ENCODE measurements around the gene ELAVL4.

ELAVL4 gene

DNA sequence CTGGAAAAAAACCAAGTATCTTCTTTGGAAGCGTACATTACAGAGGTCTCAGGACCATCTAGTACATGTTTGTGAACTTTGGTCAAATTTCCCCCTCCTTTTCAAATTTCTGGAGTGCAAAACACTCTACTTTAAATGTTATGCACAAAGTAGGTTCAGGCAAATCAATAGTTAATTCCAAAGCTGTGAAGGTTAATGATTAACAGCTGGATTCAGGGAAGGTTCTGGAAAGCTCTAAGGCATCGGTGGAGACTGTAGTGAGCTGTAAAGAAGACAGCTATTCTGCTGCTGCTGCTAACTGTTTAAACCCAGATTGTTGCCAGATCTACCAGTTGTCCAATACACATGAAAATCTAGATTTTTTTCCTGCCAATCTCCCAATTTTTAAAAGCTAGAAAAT, 70.9 kb downstream of the ELAVL4 start:
- H3K79me2 ChIP-seq (ENCODE audit: control insufficient read depth, insufficient read depth, low read length, unreplicated experiment): no peaks in the 10 kb centered on the region
- H3K4me1 ChIP-seq (ENCODE audit: control insufficient read depth, insufficient read depth, low read length, unreplicated experiment): no peaks in the 10 kb centered on the region
- H3K36me3 ChIP-seq (ENCODE audit: insufficient read depth, low read length): no peaks in the 10 kb centered on the region
- H3K27me3 ChIP-seq (ENCODE audit: insufficient read depth, low read length): no peaks in the 10 kb centered on the region
- H2AFZ ChIP-seq (ENCODE audit: low read length, unreplicated experiment): no peak overlapping the region
- no peak overlapping the region for H3K27ac ChIP-seq (ENCODE audit: low read depth, low read length)
- no peak overlapping the region for H3K4me3 ChIP-seq (ENCODE audit: low read depth, low read length)

GRCh38 chr1:50180367-50180766, 71.6 kb downstream of the ELAVL4 start:
- no peak overlapping the region for H2AFZ ChIP-seq (ENCODE audit: low read length, unreplicated experiment)
- H3K27ac ChIP-seq (ENCODE audit: low read depth, low read length): no peak overlapping the region
- no peak overlapping the region for H3K4me3 ChIP-seq (ENCODE audit: low read depth, low read length)
- H3K79me2 ChIP-seq (ENCODE audit: control insufficient read depth, insufficient read depth, low read length, unreplicated experiment): no peaks in the 10 kb centered on the region
- H3K36me3 ChIP-seq (ENCODE audit: insufficient read depth, low read length): no peaks in the 10 kb centered on the region
- no peaks in the 10 kb centered on the region for H3K27me3 ChIP-seq (ENCODE audit: insufficient read depth, low read length)
- H3K4me1 ChIP-seq (ENCODE audit: control insufficient read depth, insufficient read depth, low read length, unreplicated experiment): no peaks in the 10 kb centered on the region

DNA sequence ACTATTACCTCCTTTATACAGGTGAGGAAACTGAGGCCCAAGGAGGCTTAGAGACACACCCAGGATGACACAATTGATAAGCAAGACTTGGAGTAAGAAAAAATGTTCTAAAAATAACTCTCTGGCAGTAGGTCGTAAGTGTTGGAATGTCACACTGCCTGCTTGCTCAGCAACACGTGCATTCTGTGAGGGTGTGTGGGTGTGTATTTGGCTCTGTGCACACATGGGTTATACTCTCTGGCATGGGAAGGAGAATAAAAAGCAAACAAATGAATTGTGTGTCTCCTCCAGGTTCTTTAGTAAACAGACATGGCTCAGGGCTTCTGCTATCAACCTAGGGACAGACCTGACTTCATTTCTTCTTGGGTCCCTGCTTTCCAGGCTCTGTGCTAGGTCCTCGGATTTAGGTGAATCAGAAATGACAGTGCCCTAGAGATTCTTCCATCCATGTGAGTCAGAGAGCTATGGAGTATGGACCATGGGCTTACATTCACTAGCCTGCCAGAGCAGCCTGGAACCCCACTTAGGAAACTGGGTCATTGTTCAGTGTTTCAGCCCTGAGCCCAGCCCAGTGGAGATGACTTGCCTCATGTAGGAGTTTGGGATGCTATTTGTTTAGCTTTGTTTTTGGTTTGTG, 72.4 kb downstream of the ELAVL4 start:
- Histone ChIP-seq H2AFZ (ENCODE audit: low read length, unreplicated experiment) (no peak overlapping the region), H3K27ac (ENCODE audit: low read depth, low read length) (no peak overlapping the region), H3K4me1 (ENCODE audit: control insufficient read depth, insufficient read depth, low read length, unreplicated experiment) (no peaks in the 10 kb centered on the region)

GRCh38 chr1:50183378-50184133, 74.8 kb downstream of the ELAVL4 start:
- no peak overlapping the region for H2AFZ ChIP-seq (ENCODE audit: low read length, unreplicated experiment)
- H3K27ac ChIP-seq (ENCODE audit: low read depth, low read length): no peak overlapping the region
- H3K27me3 ChIP-seq (ENCODE audit: insufficient read depth, low read length): no peaks in the 10 kb centered on the region
- H3K36me3 ChIP-seq (ENCODE audit: insufficient read depth, low read length): no peaks in the 10 kb centered on the region
- no peaks in the 10 kb centered on the region for H3K79me2 ChIP-seq (ENCODE audit: control insufficient read depth, insufficient read depth, low read length, unreplicated experiment)
- no peak overlapping the region for H3K4me3 ChIP-seq (ENCODE audit: low read depth, low read length)
- H3K4me1 ChIP-seq (ENCODE audit: control insufficient read depth, insufficient read depth, low read length, unreplicated experiment): no peaks in the 10 kb centered on the region

More for the DNA sequence above, 72.4 kb downstream of the ELAVL4 start:
- Histone ChIP-seq H3K79me2 (ENCODE audit: control insufficient read depth, insufficient read depth, low read length, unreplicated experiment) (no peaks in the 10 kb centered on the region), H3K36me3 (ENCODE audit: insufficient read depth, low read length) (no peaks in the 10 kb centered on the region), H3K4me3 (ENCODE audit: low read depth, low read length) (no peak overlapping the region), H3K27me3 (ENCODE audit: insufficient read depth, low read length) (no peaks in the 10 kb centered on the region)

DNA sequence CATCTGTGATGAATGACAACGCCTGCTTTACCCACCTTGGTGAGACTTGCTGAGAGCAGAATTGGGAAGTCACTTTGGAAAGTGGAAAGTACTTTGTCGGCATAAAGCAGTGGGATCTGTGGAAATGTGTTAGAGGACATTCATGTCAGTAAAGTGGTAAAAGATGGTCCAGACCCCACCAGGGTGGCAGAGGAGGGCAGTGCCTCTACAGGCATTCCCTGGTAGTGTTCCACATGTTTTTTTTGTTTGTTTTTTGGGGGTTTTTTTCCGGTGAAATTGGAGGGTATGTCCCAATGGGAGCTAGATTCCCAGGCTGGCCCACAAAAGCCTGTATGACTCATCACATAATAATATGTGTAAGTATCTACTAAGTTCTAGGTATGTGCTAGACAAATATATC, 80.6 kb downstream of the ELAVL4 start:
- Histone ChIP-seq H3K27me3 (ENCODE audit: insufficient read depth, low read length) (no peaks in the 10 kb centered on the region), H3K79me2 (ENCODE audit: control insufficient read depth, insufficient read depth, low read length, unreplicated experiment) (no peaks in the 10 kb centered on the region), H3K27ac (ENCODE audit: low read depth, low read length) (no peak overlapping the region), H3K36me3 (ENCODE audit: insufficient read depth, low read length) (no peaks in the 10 kb centered on the region), H2AFZ (ENCODE audit: low read length, unreplicated experiment) (no peak overlapping the region), H3K4me1 (ENCODE audit: control insufficient read depth, insufficient read depth, low read length, unreplicated experiment) (no peaks in the 10 kb centered on the region), H3K4me3 (ENCODE audit: low read depth, low read length) (no peak overlapping the region)

GRCh38 chr1:50193002-50193401, 84.3 kb downstream of the ELAVL4 start:
- Histone ChIP-seq H2AFZ (ENCODE audit: low read length, unreplicated experiment) (no peak overlapping the region), H3K4me3 (ENCODE audit: low read depth, low read length) (no peak overlapping the region), H3K79me2 (ENCODE audit: control insufficient read depth, insufficient read depth, low read length, unreplicated experiment) (no peaks in the 10 kb centered on the region), H3K4me1 (ENCODE audit: control insufficient read depth, insufficient read depth, low read length, unreplicated experiment) (no peaks in the 10 kb centered on the region), H3K27me3 (ENCODE audit: insufficient read depth, low read length) (peaks cover 5% of the 10 kb centered on the region; the same call in 1 of the 2 replicates), H3K36me3 (ENCODE audit: insufficient read depth, low read length) (no peaks in the 10 kb centered on the region), H3K27ac (ENCODE audit: low read depth, low read length) (no peak overlapping the region)

GRCh38 chr1:50195205-50195604, 86.5 kb downstream of the ELAVL4 start:
- Histone ChIP-seq H2AFZ (ENCODE audit: low read length, unreplicated experiment) (no peak overlapping the region), H3K79me2 (ENCODE audit: control insufficient read depth, insufficient read depth, low read length, unreplicated experiment) (no peaks in the 10 kb centered on the region), H3K4me3 (ENCODE audit: low read depth, low read length) (no peak overlapping the region), H3K36me3 (ENCODE audit: insufficient read depth, low read length) (no peaks in the 10 kb centered on the region), H3K4me1 (ENCODE audit: control insufficient read depth, insufficient read depth, low read length, unreplicated experiment) (no peaks in the 10 kb centered on the region), H3K27me3 (ENCODE audit: insufficient read depth, low read length) (peaks cover 5% of the 10 kb centered on the region; the same call in 1 of the 2 replicates), H3K27ac (ENCODE audit: low read depth, low read length) (no peak overlapping the region)

GRCh38 chr1:50196081-50196480, 87.4 kb downstream of the ELAVL4 start:
- H3K4me3 ChIP-seq (ENCODE audit: low read depth, low read length): no peak overlapping the region
- H3K4me1 ChIP-seq (ENCODE audit: control insufficient read depth, insufficient read depth, low read length, unreplicated experiment): no peaks in the 10 kb centered on the region
- no peaks in the 10 kb centered on the region for H3K36me3 ChIP-seq (ENCODE audit: insufficient read depth, low read length)
- no peaks in the 10 kb centered on the region for H3K79me2 ChIP-seq (ENCODE audit: control insufficient read depth, insufficient read depth, low read length, unreplicated experiment)
- no peak overlapping the region for H3K27ac ChIP-seq (ENCODE audit: low read depth, low read length)
- H3K27me3 ChIP-seq (ENCODE audit: insufficient read depth, low read length): peaks cover 5% of the 10 kb centered on the region; the same call in 1 of the 2 replicates
- no peak overlapping the region for H2AFZ ChIP-seq (ENCODE audit: low read length, unreplicated experiment)

- Histone ChIP-seq H3K27ac (ENCODE audit: low read depth, low read length) (no peak overlapping the region), H2AFZ (ENCODE audit: low read length, unreplicated experiment) (no peak overlapping the region), H3K27me3 (ENCODE audit: insufficient read depth, low read length) (peaks cover 5% of the 10 kb centered on the region; the same call in 1 of the 2 replicates), H3K36me3 (ENCODE audit: insufficient read depth, low read length) (no peaks in the 10 kb centered on the region), H3K79me2 (ENCODE audit: control insufficient read depth, insufficient read depth, low read length, unreplicated experiment) (no peaks in the 10 kb centered on the region), H3K4me3 (ENCODE audit: low read depth, low read length) (no peak overlapping the region), H3K4me1 (ENCODE audit: control insufficient read depth, insufficient read depth, low read length, unreplicated experiment) (no peaks in the 10 kb centered on the region)
Measured at GRCh38 chr1:50197216-50197615, 88.5 kb downstream of the ELAVL4 start.

DNA sequence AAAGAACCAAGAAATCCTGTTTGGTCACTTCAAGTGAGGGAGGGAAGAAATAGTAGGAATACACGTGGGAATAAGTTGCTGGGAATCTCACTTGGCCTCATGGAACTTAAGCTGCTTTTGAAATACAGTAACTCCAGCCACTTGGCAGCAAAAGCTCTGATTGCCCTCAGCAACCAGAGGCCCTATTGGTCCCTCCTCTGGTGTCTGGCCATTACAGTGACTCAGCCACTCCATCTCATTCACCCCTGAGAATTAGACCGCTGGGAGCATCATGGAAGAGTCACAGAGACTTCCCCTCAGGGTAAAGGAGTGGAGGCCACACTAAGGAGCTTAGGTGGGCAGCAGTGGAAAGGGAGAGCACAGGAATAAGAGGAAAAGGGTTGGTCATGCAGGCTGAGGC, 99.6 kb downstream of the ELAVL4 start:
- Histone ChIP-seq H3K4me1 (ENCODE audit: control insufficient read depth, insufficient read depth, low read length, unreplicated experiment) (no peaks in the 10 kb centered on the region), H3K36me3 (ENCODE audit: insufficient read depth, low read length) (no peaks in the 10 kb centered on the region), H3K27ac (ENCODE audit: low read depth, low read length) (no peak overlapping the region), H3K27me3 (ENCODE audit: insufficient read depth, low read length) (peaks cover 19% of the 10 kb centered on the region; the same call in 1 of the 2 replicates), H3K79me2 (ENCODE audit: control insufficient read depth, insufficient read depth, low read length, unreplicated experiment) (no peaks in the 10 kb centered on the region), H3K4me3 (ENCODE audit: low read depth, low read length) (no peak overlapping the region), H2AFZ (ENCODE audit: low read length, unreplicated experiment) (no peak overlapping the region)

DNA sequence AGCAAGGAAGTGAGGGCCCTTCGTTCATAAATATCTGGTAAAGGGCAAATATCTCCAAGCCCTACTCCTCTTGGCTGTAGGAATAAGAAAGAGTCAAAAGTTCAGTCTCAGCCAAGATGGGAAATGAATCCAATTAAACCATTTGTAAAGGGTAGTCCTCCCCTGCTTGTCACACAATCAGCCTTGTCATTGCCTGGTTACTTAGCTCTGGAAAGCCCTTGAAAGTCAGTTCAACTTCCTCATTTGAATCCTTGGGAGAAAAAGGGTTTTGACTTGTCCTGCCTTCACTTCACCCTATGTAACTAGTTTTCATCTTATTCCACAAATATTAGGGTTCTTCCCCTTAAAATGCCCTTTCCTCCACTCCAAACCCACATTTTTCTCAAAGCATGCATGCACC, 100.0 kb downstream of the ELAVL4 start:
- H2AFZ ChIP-seq (ENCODE audit: low read length, unreplicated experiment): no peak overlapping the region

More for the DNA sequence above, 100.0 kb downstream of the ELAVL4 start:
- Histone ChIP-seq H3K79me2 (ENCODE audit: control insufficient read depth, insufficient read depth, low read length, unreplicated experiment) (no peaks in the 10 kb centered on the region), H3K27me3 (ENCODE audit: insufficient read depth, low read length) (peaks cover 19% of the 10 kb centered on the region; the same call in 1 of the 2 replicates), H3K4me1 (ENCODE audit: control insufficient read depth, insufficient read depth, low read length, unreplicated experiment) (no peaks in the 10 kb centered on the region), H3K36me3 (ENCODE audit: insufficient read depth, low read length) (no peaks in the 10 kb centered on the region), H3K27ac (ENCODE audit: low read depth, low read length) (no peak overlapping the region), H3K4me3 (ENCODE audit: low read depth, low read length) (no peak overlapping the region)
